HL-60 (cell line): ENCODE measurements around the gene DAAM2.

Experiments used
- DNase-seq, 2 experiments: peaks; one replicate each; pipeline ENCODE4 v3.0.0-alpha.2; 2010 to 2020; ENCODE audit warnings: low read depth in 1 of 2, low spot score in 1 of 2
- H3K27ac ChIP-seq: fragments of 250-450 bp; sonication (Bioruptor Pico); replicated peaks from 2 replicates; pipeline ENCODE4 v1.5.1; 2020; ENCODE audit warnings: mild to moderate bottlenecking, moderate library complexity
- H3K27me3 ChIP-seq: fragments of 250-450 bp; sonication (Bioruptor Pico); 2 replicates; pipeline ENCODE4 v1.5.1; 2021; ENCODE audit warnings: mild to moderate bottlenecking, moderate library complexity; ENCODE audit not compliant: insufficient read depth, poor library complexity, severe bottlenecking
- H3K4me3 ChIP-seq: replicated peaks from 2 replicates; pipeline ENCODE4 v1.5.1; 2011; ENCODE audit warnings: mild to moderate bottlenecking, control low read depth, low read length; ENCODE audit not compliant: insufficient read depth
- CTCF ChIP-seq: IDR thresholded peaks from one replicate; pipeline ENCODE4 v1.5.1; 2011; ENCODE audit warnings: low read length, control low read depth, inconsistent platforms; ENCODE audit not compliant: insufficient read depth
- GABPA ChIP-seq: IDR thresholded peaks from 2 replicates; pipeline ENCODE4 v1.6.1; 2012; ENCODE audit warnings: low read depth
- POLR2AphosphoS5 ChIP-seq: IDR thresholded peaks from 2 replicates; pipeline ENCODE4 v1.6.1; 2012; ENCODE audit warnings: low read depth
- REST ChIP-seq: IDR thresholded peaks from 2 replicates; pipeline ENCODE4 v1.6.1; 2012; ENCODE audit warnings: low read depth; ENCODE audit not compliant: insufficient replicate concordance
- SPI1 ChIP-seq: IDR thresholded peaks from 2 replicates; pipeline ENCODE4 v1.6.1; 2012; ENCODE audit warnings: low read depth, mild to moderate bottlenecking, borderline replicate concordance

Gene DAAM2

GRCh38 chr6:39777218-39777617 lies 15.0 kb upstream of the DAAM2 start:
- Histone ChIP-seq H3K4me3 (no peak overlapping the region), H3K27ac (no peak overlapping the region), H3K27me3 (no peaks in the 10 kb centered on the region)
- TF ChIP-seq POLR2AphosphoS5 = no peak
- TF ChIP-seq CTCF = no peak
- no peak for TF ChIP-seq REST
- no peak for TF ChIP-seq SPI1
- TF ChIP-seq GABPA = no peak
- no peak for DNase-seq

- no peak overlapping the region for H3K27ac ChIP-seq
- no peak for DNase-seq
- H3K4me3 ChIP-seq = no peak overlapping the region
- TF ChIP-seq POLR2AphosphoS5 (no peak), REST (no peak), GABPA (no peak), CTCF (no peak), SPI1 (no peak)
- no peaks in the 10 kb centered on the region for H3K27me3 ChIP-seq
Observed at GRCh38 chr6:39777661-39778060, 14.5 kb upstream of the DAAM2 start.

GRCh38 chr6:39778581-39779255 lies 13.5 kb upstream of the DAAM2 start:
- TF ChIP-seq REST = no peak
- TF ChIP-seq POLR2AphosphoS5 = no peak
- no peak for TF ChIP-seq GABPA
- TF ChIP-seq SPI1 = no peak
- no peak for TF ChIP-seq CTCF
- Histone ChIP-seq H3K27me3 (no peaks in the 10 kb centered on the region), H3K4me3 (no peak overlapping the region), H3K27ac (no peak overlapping the region)
- no peak for DNase-seq
